ENCODE results near the gene EFHC1.
"Not testable (repeated sequence)": the region's sequence is repeated elsewhere in the genome, so short reads cannot be mapped to it uniquely, and the experiment has no call there.

EFHC1 gene

GRCh38 chr6:52400313-52401041 lies 19.7 kb upstream of the EFHC1 start:
- DNase-seq, result no peak

- no peak for DNase-seq
Observed at GRCh38 chr6:52403086-52403485, 17.1 kb upstream of the EFHC1 start.

GRCh38 chr6:52403627-52404026 lies 16.5 kb upstream of the EFHC1 start:
- DNase-seq, result no peak

- no peak for DNase-seq
Observed at GRCh38 chr6:52405243-52405642, 14.9 kb upstream of the EFHC1 start.

GRCh38 chr6:52407467-52407866 lies 12.7 kb upstream of the EFHC1 start:
- no peak for DNase-seq

- DNase-seq, result no peak
Observed at GRCh38 chr6:52409499-52409898, 10.6 kb upstream of the EFHC1 start.

GRCh38 chr6:52410979-52411378 lies 9.2 kb upstream of the EFHC1 start:
- no peak for DNase-seq

- DNase-seq, result no peak
Observed at GRCh38 chr6:52411911-52412310, 8.2 kb upstream of the EFHC1 start.

- no peak for DNase-seq
Observed at GRCh38 chr6:52415333-52415732, 4.8 kb upstream of the EFHC1 start.

GRCh38 chr6:52415917-52416628 lies 4.1 kb upstream of the EFHC1 start:
- DNase-seq, result no peak

- DNase-seq, result no peak
Observed at GRCh38 chr6:52416629-52417151, 3.5 kb upstream of the EFHC1 start.

GRCh38 chr6:52417675-52418111 lies 2.4 kb upstream of the EFHC1 start:
- DNase-seq, result no peak

- DNase-seq, result no peak
Observed at GRCh38 chr6:52418606-52419005, 1.5 kb upstream of the EFHC1 start.

GRCh38 chr6:52420668-52421358 lies 671 bp downstream of the EFHC1 start:
- DNase-seq, result no peak

GRCh38 chr6:52422156-52422555 lies 2.0 kb downstream of the EFHC1 start:
- DNase-seq, result no peak

- no peak for DNase-seq
Observed at GRCh38 chr6:52423448-52423847, 3.3 kb downstream of the EFHC1 start.

GRCh38 chr6:52423971-52424381 lies 3.8 kb downstream of the EFHC1 start:
- DNase-seq, result no peak

- DNase-seq, result no peak
Observed at GRCh38 chr6:52424513-52424912, 4.4 kb downstream of the EFHC1 start.

GRCh38 chr6:52426667-52427066 lies 6.5 kb downstream of the EFHC1 start:
- no peak for DNase-seq

GRCh38 chr6:52433294-52433693 lies 13.2 kb downstream of the EFHC1 start:
- not testable (repeated sequence) for DNase-seq

GRCh38 chr6:52435345-52435744 lies 15.2 kb downstream of the EFHC1 start:
- DNase-seq, result no peak

- no peak for DNase-seq
Observed at GRCh38 chr6:52438926-52439325, 18.8 kb downstream of the EFHC1 start.

- no peak for DNase-seq
Observed at GRCh38 chr6:52454556-52454955, 34.4 kb downstream of the EFHC1 start.

GRCh38 chr6:52457096-52457495 lies 37.0 kb downstream of the EFHC1 start:
- DNase-seq, result no peak

All from activated CD4-positive, alpha-beta T cell treated with anti-CD3 and anti-CD28 coated beads, Interleukin-2, amount 50 U/mL, for 1 hour (primary cell).